ENCODE measurements around the gene LCMT1. TPM values are rescaled to one million over a fixed set of nuclear protein-coding genes. Genes with fewer than 3 reads are reported as not detected.
A peak's percentile ranks its signal among the peaks of the same experiment; 100 is the strongest.

The LCMT1 gene
- total and polyA plus RNA-seq, 2 donors (not counting 1 experiment from before 2014, with no cell fraction given): 40.8 to 45.8 TPM

DNA sequence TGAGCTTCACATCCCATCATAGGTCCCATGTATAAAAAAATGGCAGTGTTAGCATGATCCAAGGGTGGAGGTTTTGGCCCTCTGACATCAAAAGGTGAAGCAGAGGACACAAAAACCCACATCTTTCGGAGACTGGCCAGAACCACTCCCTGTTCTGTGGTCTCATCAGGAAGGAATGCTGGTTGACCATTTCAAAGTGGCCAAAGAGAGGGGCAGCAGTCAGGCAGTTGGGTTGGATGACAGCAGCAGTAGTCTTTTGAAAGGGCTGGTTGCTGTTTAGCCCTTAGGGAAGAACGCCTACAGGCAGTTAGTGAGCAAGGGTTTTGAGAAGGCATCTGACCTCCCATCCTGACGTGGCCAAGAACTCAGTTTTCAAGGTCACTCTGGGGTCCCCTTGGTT lies 40.5 kb downstream of the LCMT1 start:
- Histone ChIP-seq H4K20me1 (ENCODE audit: control insufficient read depth, extremely low read depth, insufficient read depth, low read length) (no peaks in the 10 kb centered on the region), H3K4me2 (ENCODE audit: extremely low read depth, insufficient read depth, low read length) (no peak overlapping the region), H3K27ac (ENCODE audit: insufficient read depth, low read length) (no peak overlapping the region), H3K79me2 (ENCODE audit: control insufficient read depth, insufficient read depth, low read length) (no peaks in the 10 kb centered on the region), H3K36me3 (ENCODE audit: control insufficient read depth, insufficient read depth, low read length) (no peaks in the 10 kb centered on the region), H3K27me3 (ENCODE audit: control insufficient read depth, insufficient read depth, low read length) (no peaks in the 10 kb centered on the region), H3K4me1 (ENCODE audit: control insufficient read depth, extremely low read depth, insufficient read depth, low read length) (peaks cover 2% of the 10 kb centered on the region), H3K9ac (ENCODE audit: insufficient read depth, low read length) (no peak overlapping the region), H2AFZ (ENCODE audit: low read length) (no peak overlapping the region), H3K9me3 (ENCODE audit: control insufficient read depth, insufficient read depth, low read depth, low read length) (no peaks in the 10 kb centered on the region), H3K4me3 (replicated peaks in 1 of 4; ENCODE audit: control extremely low read depth in 1 of 4, insufficient read depth in 1 of 4, low read depth in 3 of 4, low read length in 4 of 4) (no peak overlapping the region)
- TF ChIP-seq, protein P1, sequence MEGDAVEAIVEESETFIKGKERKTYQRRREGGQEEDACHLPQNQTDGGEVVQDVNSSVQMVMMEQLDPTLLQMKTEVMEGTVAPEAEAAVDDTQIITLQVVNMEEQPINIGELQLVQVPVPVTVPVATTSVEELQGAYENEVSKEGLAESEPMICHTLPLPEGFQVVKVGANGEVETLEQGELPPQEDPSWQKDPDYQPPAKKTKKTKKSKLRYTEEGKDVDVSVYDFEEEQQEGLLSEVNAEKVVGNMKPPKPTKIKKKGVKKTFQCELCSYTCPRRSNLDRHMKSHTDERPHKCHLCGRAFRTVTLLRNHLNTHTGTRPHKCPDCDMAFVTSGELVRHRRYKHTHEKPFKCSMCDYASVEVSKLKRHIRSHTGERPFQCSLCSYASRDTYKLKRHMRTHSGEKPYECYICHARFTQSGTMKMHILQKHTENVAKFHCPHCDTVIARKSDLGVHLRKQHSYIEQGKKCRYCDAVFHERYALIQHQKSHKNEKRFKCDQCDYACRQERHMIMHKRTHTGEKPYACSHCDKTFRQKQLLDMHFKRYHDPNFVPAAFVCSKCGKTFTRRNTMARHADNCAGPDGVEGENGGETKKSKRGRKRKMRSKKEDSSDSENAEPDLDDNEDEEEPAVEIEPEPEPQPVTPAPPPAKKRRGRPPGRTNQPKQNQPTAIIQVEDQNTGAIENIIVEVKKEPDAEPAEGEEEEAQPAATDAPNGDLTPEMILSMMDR (conservative IDR thresholded peaks at IDR 0.05 in 1 of 2, IDR thresholded peaks at IDR 0.05 in 1 of 2; ENCODE audit: low read depth in 1 of 2, low read length in 2 of 2): no peak
- TF ChIP-seq EZH2 (IDR thresholded peaks at IDR 0.05; ENCODE audit: low read length, missing control alignments): no peak
- peak; percentile 59 to 95 for DNase-seq (ENCODE audit: low read depth in 2 of 2)

DNA sequence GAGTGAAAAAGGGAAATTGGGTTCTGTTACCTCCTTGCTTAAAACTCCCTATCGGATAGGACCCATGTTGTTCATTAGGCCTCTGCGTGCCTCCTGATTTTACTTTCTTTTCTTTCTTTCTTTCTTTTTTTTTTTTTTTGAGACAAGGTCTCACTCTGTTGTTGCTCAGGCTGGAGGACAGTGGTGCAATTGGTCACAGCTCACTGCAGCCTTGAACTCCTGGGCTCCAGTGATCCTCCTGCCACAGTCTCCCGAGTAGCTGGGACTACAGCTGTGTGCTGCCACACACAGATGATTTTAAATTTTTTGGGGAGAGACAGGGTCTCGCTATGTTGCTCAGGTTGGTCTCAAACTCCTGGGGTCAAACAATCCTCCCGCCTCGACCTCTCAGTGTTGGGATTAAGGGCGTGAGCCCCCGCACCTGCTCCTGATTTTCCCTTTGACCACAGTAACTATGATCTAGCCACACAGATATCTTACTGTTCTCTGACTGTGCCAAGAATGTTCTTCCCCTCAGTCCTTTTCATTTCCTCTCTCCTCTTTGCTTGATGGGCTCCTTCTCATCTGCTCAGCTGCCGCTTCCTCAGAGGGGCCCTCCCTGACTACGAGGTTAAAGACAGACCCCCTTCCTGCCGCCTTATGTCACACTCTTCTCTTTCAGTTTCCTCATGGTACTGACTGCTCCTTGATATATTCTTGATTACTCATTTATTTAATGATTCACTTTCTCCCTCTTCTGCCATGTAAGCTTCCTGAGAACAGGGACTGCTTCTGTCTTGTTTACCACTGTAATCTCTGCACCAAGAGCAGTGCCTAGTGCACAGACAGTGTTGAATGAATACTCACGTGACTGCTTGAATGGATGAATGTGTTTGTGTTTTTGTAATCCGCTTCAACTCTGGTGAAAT lies 44.3 kb downstream of the LCMT1 start:
- H3K9ac ChIP-seq (ENCODE audit: insufficient read depth, low read length): no peak overlapping the region
- no peak overlapping the region for H3K4me2 ChIP-seq (ENCODE audit: extremely low read depth, insufficient read depth, low read length)
- H3K4me1 ChIP-seq (ENCODE audit: control insufficient read depth, extremely low read depth, insufficient read depth, low read length): peaks cover 2% of the 10 kb centered on the region
- no peaks in the 10 kb centered on the region for H3K27me3 ChIP-seq (ENCODE audit: control insufficient read depth, insufficient read depth, low read length)
- TF ChIP-seq, protein P1 (conservative IDR thresholded peaks at IDR 0.05 in 1 of 2, IDR thresholded peaks at IDR 0.05 in 1 of 2; ENCODE audit: low read depth in 1 of 2, low read length in 2 of 2): no peak
- no peak for TF ChIP-seq EZH2 (IDR thresholded peaks at IDR 0.05; ENCODE audit: low read length, missing control alignments)
- H3K9me3 ChIP-seq (ENCODE audit: control insufficient read depth, insufficient read depth, low read depth, low read length): no peaks in the 10 kb centered on the region
- DNase-seq (ENCODE audit: low read depth in 2 of 2): peak in 1 of 2 donors; percentile 72
- H3K36me3 ChIP-seq (ENCODE audit: control insufficient read depth, insufficient read depth, low read length): peaks cover 2% of the 10 kb centered on the region
- no peaks in the 10 kb centered on the region for H4K20me1 ChIP-seq (ENCODE audit: control insufficient read depth, extremely low read depth, insufficient read depth, low read length)
- H3K4me3 ChIP-seq (replicated peaks in 1 of 4; ENCODE audit: control extremely low read depth in 1 of 4, insufficient read depth in 1 of 4, low read depth in 3 of 4, low read length in 4 of 4): no peak overlapping the region
- no peak overlapping the region for H2AFZ ChIP-seq (ENCODE audit: low read length)
- no peaks in the 10 kb centered on the region for H3K79me2 ChIP-seq (ENCODE audit: control insufficient read depth, insufficient read depth, low read length)
- H3K27ac ChIP-seq (ENCODE audit: insufficient read depth, low read length): no peak overlapping the region

DNA sequence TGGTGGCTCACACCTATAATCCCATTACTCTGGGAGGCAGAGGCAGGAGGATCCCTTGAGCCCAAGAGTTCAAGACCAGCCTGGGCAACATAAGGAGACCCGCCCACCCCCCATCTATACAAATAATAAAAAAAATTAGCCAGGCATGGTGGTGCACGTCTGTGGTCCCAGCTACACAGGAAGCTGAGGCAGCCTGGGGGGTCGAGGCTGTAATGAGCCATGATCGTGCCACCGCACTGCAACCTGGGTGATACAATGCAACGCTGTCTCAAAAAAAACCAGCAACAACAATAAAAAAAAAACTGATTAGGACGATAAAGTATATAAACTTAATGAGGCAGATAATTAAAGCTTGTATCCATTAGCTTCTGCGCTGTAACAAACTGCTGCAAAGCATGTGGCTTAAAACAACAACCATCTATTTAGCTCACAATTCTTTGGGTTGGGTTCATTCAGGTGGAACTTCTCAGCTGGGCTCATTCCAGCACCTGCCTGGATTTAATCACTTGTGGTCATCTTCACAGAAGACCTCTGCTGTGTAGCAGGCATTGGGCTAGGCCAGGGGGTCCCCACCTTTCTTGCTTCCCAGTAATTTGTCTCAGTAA lies 45.8 kb downstream of the LCMT1 start:
- peak in 1 of 2 donors; percentile 9 for DNase-seq (ENCODE audit: low read depth in 2 of 2)
- TF ChIP-seq, protein P1 (conservative IDR thresholded peaks at IDR 0.05 in 1 of 2, IDR thresholded peaks at IDR 0.05 in 1 of 2; ENCODE audit: low read depth in 1 of 2, low read length in 2 of 2): no peak
- Histone ChIP-seq H2AFZ (ENCODE audit: low read length) (no peak overlapping the region), H3K36me3 (ENCODE audit: control insufficient read depth, insufficient read depth, low read length) (peaks cover 2% of the 10 kb centered on the region), H3K27me3 (ENCODE audit: control insufficient read depth, insufficient read depth, low read length) (no peaks in the 10 kb centered on the region), H3K4me1 (ENCODE audit: control insufficient read depth, extremely low read depth, insufficient read depth, low read length) (no peaks in the 10 kb centered on the region), H3K4me2 (ENCODE audit: extremely low read depth, insufficient read depth, low read length) (no peak overlapping the region), H3K9me3 (ENCODE audit: control insufficient read depth, insufficient read depth, low read depth, low read length) (no peaks in the 10 kb centered on the region), H3K27ac (ENCODE audit: insufficient read depth, low read length) (no peak overlapping the region), H4K20me1 (ENCODE audit: control insufficient read depth, extremely low read depth, insufficient read depth, low read length) (no peaks in the 10 kb centered on the region), H3K4me3 (replicated peaks in 1 of 4; ENCODE audit: control extremely low read depth in 1 of 4, insufficient read depth in 1 of 4, low read depth in 3 of 4, low read length in 4 of 4) (no peak overlapping the region), H3K79me2 (ENCODE audit: control insufficient read depth, insufficient read depth, low read length) (no peaks in the 10 kb centered on the region), H3K9ac (ENCODE audit: insufficient read depth, low read length) (no peak overlapping the region)
